Fibroblast of mammary gland (primary cell): ENCODE results near the gene AGRN.

Source experiments
- DNase-seq: peaks from one replicate; pipeline ENCODE4 v3.0.0-alpha.2; 2010; ENCODE audit warnings: low read depth
- H3K4me3 ChIP-seq: 2 replicates; pipeline ENCODE4 v1.5.1; 2011; ENCODE audit warnings: low read depth, mild to moderate bottlenecking, low read length, moderate library complexity; ENCODE audit not compliant: control insufficient read depth
- TF ChIP-seq, protein P1 (sequence below): conservative IDR thresholded peaks from 2 replicates; pipeline ENCODE4 v1.5.1; 2011; ENCODE audit warnings: low read depth, low read length, inconsistent platforms; ENCODE audit not compliant: control insufficient read depth, insufficient read depth

The AGRN gene

DNA sequence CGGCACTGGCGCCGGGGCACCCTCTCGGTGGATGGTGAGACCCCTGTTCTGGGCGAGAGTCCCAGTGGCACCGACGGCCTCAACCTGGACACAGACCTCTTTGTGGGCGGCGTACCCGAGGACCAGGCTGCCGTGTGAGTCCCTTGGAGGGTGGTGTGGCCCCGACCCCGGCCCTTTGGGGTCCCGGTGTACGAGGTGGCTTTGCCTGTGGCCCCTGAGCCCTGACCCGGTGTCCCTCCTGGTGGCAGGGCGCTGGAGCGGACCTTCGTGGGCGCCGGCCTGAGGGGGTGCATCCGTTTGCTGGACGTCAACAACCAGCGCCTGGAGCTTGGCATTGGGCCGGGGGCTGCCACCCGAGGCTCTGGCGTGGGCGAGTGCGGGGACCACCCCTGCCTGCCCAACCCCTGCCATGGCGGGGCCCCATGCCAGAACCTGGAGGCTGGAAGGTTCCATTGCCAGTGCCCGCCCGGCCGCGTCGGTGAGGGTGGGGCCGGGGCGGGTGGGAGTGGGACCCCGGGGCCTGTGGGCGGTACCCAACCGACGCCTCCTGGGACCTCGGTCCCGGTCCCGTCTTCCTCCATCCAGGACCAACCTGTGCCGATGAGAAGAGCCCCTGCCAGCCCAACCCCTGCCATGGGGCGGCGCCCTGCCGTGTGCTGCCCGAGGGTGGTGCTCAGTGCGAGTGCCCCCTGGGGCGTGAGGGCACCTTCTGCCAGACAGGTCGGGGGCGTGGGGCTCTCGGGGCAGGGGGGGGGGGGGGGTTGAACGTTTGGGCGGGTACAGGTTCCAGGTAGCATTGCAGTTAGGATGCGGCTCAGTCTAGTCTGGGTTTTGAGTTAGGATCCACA lies 29.6 kb downstream of the AGRN start:
- no peak for DNase-seq
- H3K4me3 ChIP-seq: no peak overlapping the region
- TF ChIP-seq, protein P1, sequence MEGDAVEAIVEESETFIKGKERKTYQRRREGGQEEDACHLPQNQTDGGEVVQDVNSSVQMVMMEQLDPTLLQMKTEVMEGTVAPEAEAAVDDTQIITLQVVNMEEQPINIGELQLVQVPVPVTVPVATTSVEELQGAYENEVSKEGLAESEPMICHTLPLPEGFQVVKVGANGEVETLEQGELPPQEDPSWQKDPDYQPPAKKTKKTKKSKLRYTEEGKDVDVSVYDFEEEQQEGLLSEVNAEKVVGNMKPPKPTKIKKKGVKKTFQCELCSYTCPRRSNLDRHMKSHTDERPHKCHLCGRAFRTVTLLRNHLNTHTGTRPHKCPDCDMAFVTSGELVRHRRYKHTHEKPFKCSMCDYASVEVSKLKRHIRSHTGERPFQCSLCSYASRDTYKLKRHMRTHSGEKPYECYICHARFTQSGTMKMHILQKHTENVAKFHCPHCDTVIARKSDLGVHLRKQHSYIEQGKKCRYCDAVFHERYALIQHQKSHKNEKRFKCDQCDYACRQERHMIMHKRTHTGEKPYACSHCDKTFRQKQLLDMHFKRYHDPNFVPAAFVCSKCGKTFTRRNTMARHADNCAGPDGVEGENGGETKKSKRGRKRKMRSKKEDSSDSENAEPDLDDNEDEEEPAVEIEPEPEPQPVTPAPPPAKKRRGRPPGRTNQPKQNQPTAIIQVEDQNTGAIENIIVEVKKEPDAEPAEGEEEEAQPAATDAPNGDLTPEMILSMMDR: no peak

DNA sequence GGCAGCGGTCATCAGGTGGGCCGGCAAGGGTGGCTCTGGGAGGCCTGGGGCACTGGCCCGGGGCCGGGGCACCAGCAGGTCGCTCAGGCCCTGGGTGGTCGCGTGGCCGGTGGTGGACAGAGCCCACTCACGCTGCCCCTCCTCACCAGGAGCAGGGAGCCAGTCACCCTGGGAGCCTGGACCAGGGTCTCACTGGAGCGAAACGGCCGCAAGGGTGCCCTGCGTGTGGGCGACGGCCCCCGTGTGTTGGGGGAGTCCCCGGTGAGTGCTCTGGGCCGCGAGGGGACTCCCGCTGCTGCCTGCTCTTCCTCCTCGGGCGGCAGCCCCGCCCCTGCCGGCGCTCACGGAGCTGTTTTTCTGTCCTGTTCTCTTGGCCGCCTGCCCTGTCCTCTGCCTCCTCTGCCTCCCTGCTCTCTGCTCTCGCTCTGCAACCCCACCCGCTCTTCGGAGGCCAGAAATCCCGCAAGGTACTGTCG lies 30.7 kb downstream of the AGRN start:
- DNase-seq: no peak
- TF ChIP-seq, protein P1: no peak
- H3K4me3 ChIP-seq: no peak overlapping the region

- H3K4me3 ChIP-seq: no peak overlapping the region
- TF ChIP-seq, protein P1: no peak
- DNase-seq: no peak
These were observed 31.3 kb downstream of the AGRN start for GRCh38 chr1:1051127-1051810.

- DNase-seq: no peak
- no peak overlapping the region for H3K4me3 ChIP-seq
- TF ChIP-seq, protein P1: no peak
These were observed 32.3 kb downstream of the AGRN start for GRCh38 chr1:1052003-1052840.

DNA sequence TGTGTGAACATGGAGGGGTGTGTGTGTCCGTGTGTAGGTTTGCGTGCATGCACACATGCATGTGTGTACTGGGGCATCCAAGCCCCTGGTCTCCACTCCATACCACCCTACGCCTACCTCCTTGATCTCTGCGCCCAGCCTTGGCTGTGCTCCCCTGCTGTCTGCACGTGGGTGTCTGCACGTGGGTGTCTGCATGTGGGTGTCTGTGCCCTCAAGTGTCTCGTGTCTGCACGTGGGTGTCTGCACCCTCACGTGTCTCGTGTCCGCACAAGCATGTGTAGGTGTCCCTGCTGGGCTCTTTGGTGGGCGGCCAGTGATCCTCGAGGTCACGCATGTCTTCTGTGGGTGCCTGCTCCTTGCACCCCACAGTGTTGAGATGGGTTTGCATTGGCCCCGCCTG lies 33.1 kb downstream of the AGRN start:
- no peak overlapping the region for H3K4me3 ChIP-seq
- TF ChIP-seq, protein P1: no peak
- DNase-seq: no peak

DNA sequence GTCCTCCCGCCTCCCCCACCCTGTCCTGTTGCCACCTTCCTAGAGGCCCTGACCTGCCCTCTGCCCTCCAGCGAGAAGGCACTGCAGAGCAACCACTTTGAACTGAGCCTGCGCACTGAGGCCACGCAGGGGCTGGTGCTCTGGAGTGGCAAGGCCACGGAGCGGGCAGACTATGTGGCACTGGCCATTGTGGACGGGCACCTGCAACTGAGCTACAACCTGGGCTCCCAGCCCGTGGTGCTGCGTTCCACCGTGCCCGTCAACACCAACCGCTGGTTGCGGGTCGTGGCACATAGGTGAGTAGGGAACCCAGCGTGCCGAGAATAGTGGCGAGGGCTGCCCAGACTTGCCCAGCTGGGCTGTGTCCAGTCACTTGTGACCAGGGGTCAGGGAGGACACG lies 33.8 kb downstream of the AGRN start:
- no peak for DNase-seq
- H3K4me3 ChIP-seq: no peak overlapping the region
- TF ChIP-seq, protein P1: no peak
